GM12878 (cell line): ENCODE measurements around the gene ABL2. TPM values are rescaled to one million over a fixed set of nuclear protein-coding genes. Genes with fewer than 3 reads are reported as not detected.

ENCODE experiments used
- ATAC-seq: fragments of 200-7000 bp; cut with Tn5 transposase; 3 replicates; pipeline ENCODE4 v1.9.1; 2020; ENCODE audit warnings: mild to moderate bottlenecking, moderate library complexity
- BruUV-seq: library from RNA; stranded (reverse); fragments of 400-500 nt; replicated peaks from 2 replicates; lab custom pipeline; 2021; lab: Mats Ljungman, UMichigan
- CTCF ChIA-PET: fragments of 300-600 bp; sonication (Branson Sonifier 250); formaldehyde crosslinking; extraction: SDS; loops from one replicate; lab custom pipeline; 2021; ENCODE audit warnings: inconsistent platforms; lab: Yijun Ruan, JAX
- POLR2A ChIA-PET: fragments of 350-600 bp; formaldehyde crosslinking; extraction: SDS; loops from one replicate; lab custom pipeline; 2021; ENCODE audit warnings: inconsistent platforms; lab: Charles Lee
- RAD21 ChIA-PET: fragments of 300-600 bp; sonication (Branson Sonifier 250); formaldehyde crosslinking; loops from one replicate; lab custom pipeline; 2023; ENCODE audit warnings: antibody characterized with exemption; ENCODE audit not compliant: unreplicated experiment; lab: Charles Lee
- SMC1A ChIA-PET: fragments of 300-600 bp; sonication (Branson Sonifier 250); formaldehyde crosslinking; loops from one replicate; lab custom pipeline; 2023; ENCODE audit not compliant: unreplicated experiment, uncharacterized antibody; lab: Charles Lee
- DNase-seq: peaks from one replicate; pipeline ENCODE4 v3.0.0-alpha.2; 2011; ENCODE audit warnings: low read depth, low spot score
- FAIRE-seq: peaks from 3 replicates; lab custom pipeline; 2011; peaks lifted over from hg19 to GRCh38; lab: Jason Lieb, UNC
- H2AFZ ChIP-seq: 2 replicates; pipeline ENCODE4 v1.6.0; 2011; ENCODE audit warnings: low read depth, low read length, control low read depth; ENCODE audit not compliant: control insufficient read depth
- H3K27ac ChIP-seq: 2 replicates; pipeline ENCODE4 v1.5.1; 2011; ENCODE audit warnings: control low read depth; ENCODE audit not compliant: control insufficient read depth, insufficient read depth
- H3K27me3 ChIP-seq, 2 experiments: replicated peaks in 1 of 2; 2 replicates each; pipeline versions ENCODE4 v1.6.0 to v1.6.1; 2011; ENCODE audit warnings: low read length in 1 of 2; ENCODE audit not compliant: control insufficient read depth in 2 of 2, insufficient read depth in 2 of 2
- H3K36me3 ChIP-seq, 2 experiments: 2 replicates each; pipeline ENCODE4 v1.5.1; 2011; ENCODE audit warnings: low read length in 1 of 2; ENCODE audit not compliant: control insufficient read depth in 2 of 2, insufficient read depth in 2 of 2
- H3K4me1 ChIP-seq: 2 replicates; pipeline ENCODE4 v1.6.1; 2011; ENCODE audit warnings: mild to moderate bottlenecking, low read length, moderate library complexity, mixed read lengths; ENCODE audit not compliant: control insufficient read depth, insufficient read depth
- H3K4me2 ChIP-seq: 2 replicates; pipeline ENCODE4 v1.6.0; 2011; ENCODE audit warnings: control low read depth; ENCODE audit not compliant: control insufficient read depth, insufficient read depth
- H3K4me3 ChIP-seq: fragments of 200-600 bp; sonication (generic); 2 replicates; pipeline ENCODE4 v1.5.1; 2016
- H3K79me2 ChIP-seq: 2 replicates; pipeline ENCODE4 v1.6.0; 2011; ENCODE audit warnings: low read length; ENCODE audit not compliant: control insufficient read depth, insufficient read depth
- H3K9ac ChIP-seq: 2 replicates; pipeline ENCODE4 v1.8.0; 2011; ENCODE audit warnings: low read length, control low read depth, mixed read lengths; ENCODE audit not compliant: control insufficient read depth, insufficient read depth
- H3K9me3 ChIP-seq: replicated peaks from 3 replicates; pipeline ENCODE4 v1.5.1; 2011; ENCODE audit warnings: mild to moderate bottlenecking, low read length; ENCODE audit not compliant: control insufficient read depth, insufficient read depth
- H4K20me1 ChIP-seq: 2 replicates; pipeline ENCODE4 v1.6.0; 2011; ENCODE audit not compliant: control insufficient read depth, insufficient read depth
- EED ChIP-seq: sonication (generic); IDR thresholded peaks from 2 replicates; pipeline ENCODE4 v1.6.1; 2016; ENCODE audit warnings: antibody characterized with exemption, low read depth
- GATAD2B ChIP-seq: fragments of 450-650 bp; conservative IDR thresholded peaks from 2 replicates; pipeline ENCODE4 v1.6.1; 2017; ENCODE audit warnings: low read depth, mild to moderate bottlenecking, moderate library complexity
- RUNX3 ChIP-seq: IDR thresholded peaks from 2 replicates; pipeline ENCODE4 v1.6.1; 2012; ENCODE audit warnings: low read length, inconsistent platforms
- SPI1 ChIP-seq: IDR thresholded peaks from 2 replicates; pipeline ENCODE4 v1.6.1; 2011; ENCODE audit warnings: low read depth, mild to moderate bottlenecking, low read length, moderate library complexity, borderline replicate concordance; ENCODE audit not compliant: insufficient read depth
- TARDBP ChIP-seq: IDR thresholded peaks from 2 replicates; pipeline ENCODE4 v1.6.1; 2016; ENCODE audit warnings: borderline replicate concordance
- WGBS: methylation state at CpG from one replicate; pipeline ENCODE4 v1.1.6; 2016; ENCODE audit warnings: low lambda C conversion rate; ENCODE audit not compliant: insufficient replicate concordance, insufficient coverage; ENCODE audit errors: missing lambda C conversion rate; 5-methylcytosine and 5-hydroxymethylcytosine counted together
- in situ Hi-C: fragments of 300-500 bp; cut with MboI; formaldehyde crosslinking; loops from 9 replicates; pipeline ENCODE4 v1.14.3; 2018; ENCODE audit warnings: mixed read lengths
- intact Hi-C: fragments of 100-400 bp; cut with micrococcal nuclease; formaldehyde crosslinking; loops from one replicate; pipeline ENCODE4 v1.14.2; 2022; ENCODE audit not compliant: unreplicated experiment
- polyA plus RNA-seq, 11 experiments: library from polyadenylated mRNA; depleted of rRNA in 4 of 11; unstranded in 6 of 11; stranded (reverse) in 5 of 11; fragments of >200 nt; fragmentation: Nextera tagmentation in 4 of 11; fragmentation: Illumina TruSeq in 1 of 11; extraction: Ambion mirVana in 4 of 11; extraction: Trizol in 1 of 11; gene quantifications; 1 replicate in 1 of 11; 2 replicates in 10 of 11; pipeline versions ENCODE4 v1.2.1 to v1.2.3, GENCODE V29; 2011 to 2016; ENCODE audit warnings: inconsistent platforms in 2 of 11, missing spikeins in 2 of 11, low read depth in 1 of 11
- total RNA-seq, 4 experiments: library from RNA; depleted of rRNA in 3 of 4; stranded (reverse); fragments of >200 nt in 3 of 4; fragmentation: Illumina TruSeq in 1 of 4; extraction: Trizol in 1 of 4; gene quantifications; 2 replicates each; pipeline versions ENCODE4 v1.2.1 to v1.2.3, GENCODE V29; 2013 to 2021
- TF ChIP-seq, protein P1 (sequence below): IDR thresholded peaks from 2 replicates; pipeline ENCODE4 v1.6.1; 2012; ENCODE audit warnings: low read depth, low read length, improper control_type of control experiment
- TF ChIP-seq, protein P2 (sequence below): fragments of 450-650 bp; IDR thresholded peaks from 2 replicates; pipeline ENCODE4 v1.6.1; 2016; ENCODE audit warnings: mild to moderate bottlenecking

Gene ABL2
- total and polyA plus RNA-seq, 10 of the 15 experiments (the other 5 are each of a cell fraction or from before 2014, with no cell fraction given) = 0.57 to 9.4 (median 3.6) TPM

- H3K9me3 ChIP-seq = no peaks in the 10 kb centered on the region
- ChIA-PET RAD21 (interaction anchor here (1.0 kb wide), 2 partner anchors 73 to 114 kb away, joined by 4 read pairs; no protein-coding TSS in a partner anchor), CTCF (interaction anchor here (0.8 to 4.4 kb wide), 4 partner anchors 68 to 808 kb away, joined by 3 to 30 read pairs (median 8); no protein-coding TSS in a partner anchor), SMC1A (interaction anchor here (0.8 to 2.1 kb wide), 4 partner anchors 62 to 114 kb away, joined by 3 to 8 read pairs (median 3); no protein-coding TSS in a partner anchor), POLR2A (no interaction called here)
- DNase-seq (no peak), FAIRE-seq (no peak), ATAC-seq (no peak)
- intact Hi-C loops = loop anchor here (2.0 kb wide), 1 partner anchor 113 kb away; no protein-coding TSS in a partner anchor
- BruUV-seq = no TSS peak
- H2AFZ ChIP-seq = no peak overlapping the region
- H3K36me3 ChIP-seq = no peaks in the 10 kb centered on the region; a peak in 1 of 4 replicates
- no peak overlapping the region for H3K9ac ChIP-seq
- H3K79me2 ChIP-seq = no peaks in the 10 kb centered on the region
- 73% methylated on average over 2 of the region's 2 CpGs for WGBS
- H3K27ac ChIP-seq = no peak overlapping the region
- no peaks in the 10 kb centered on the region for H3K27me3 ChIP-seq
- H3K4me2 ChIP-seq = no peak overlapping the region
- TF ChIP-seq TARDBP (no peak), GATAD2B (no peak)
- TF ChIP-seq, protein P1, sequence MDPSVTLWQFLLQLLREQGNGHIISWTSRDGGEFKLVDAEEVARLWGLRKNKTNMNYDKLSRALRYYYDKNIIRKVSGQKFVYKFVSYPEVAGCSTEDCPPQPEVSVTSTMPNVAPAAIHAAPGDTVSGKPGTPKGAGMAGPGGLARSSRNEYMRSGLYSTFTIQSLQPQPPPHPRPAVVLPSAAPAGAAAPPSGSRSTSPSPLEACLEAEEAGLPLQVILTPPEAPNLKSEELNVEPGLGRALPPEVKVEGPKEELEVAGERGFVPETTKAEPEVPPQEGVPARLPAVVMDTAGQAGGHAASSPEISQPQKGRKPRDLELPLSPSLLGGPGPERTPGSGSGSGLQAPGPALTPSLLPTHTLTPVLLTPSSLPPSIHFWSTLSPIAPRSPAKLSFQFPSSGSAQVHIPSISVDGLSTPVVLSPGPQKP = no peak
- H3K4me1 ChIP-seq = peaks cover 4% of the 10 kb centered on the region; the same call in 1 of the 2 replicates
- H3K4me3 ChIP-seq = no peak overlapping the region
- in situ Hi-C loops = no loop called here
- H4K20me1 ChIP-seq = no peaks in the 10 kb centered on the region
These were observed 35.4 kb downstream of the ABL2 start for GRCh38 chr1:179194068-179194537.

DNA sequence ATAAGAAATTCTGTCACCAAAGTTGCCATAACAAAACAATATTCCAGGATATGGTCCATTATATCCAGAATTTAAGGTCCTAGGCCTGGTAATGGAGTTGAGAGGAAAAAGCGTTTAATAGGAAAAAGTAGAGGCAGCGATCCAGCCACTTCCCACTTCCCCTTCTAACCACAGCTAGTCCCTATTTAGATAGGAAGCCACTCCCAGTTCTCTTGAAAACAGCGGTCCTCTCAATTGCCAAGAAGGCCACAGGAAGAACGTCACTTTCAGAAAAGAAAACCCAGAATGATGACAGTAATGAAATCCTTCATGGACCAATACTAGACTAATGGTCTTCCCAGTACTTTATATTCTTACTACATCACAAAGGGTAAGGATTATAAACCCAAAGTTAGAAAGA is 38.6 kb downstream of the ABL2 start:
- Histone ChIP-seq H4K20me1 (no peaks in the 10 kb centered on the region), H3K4me2 (peak overlapping the region; percentile 32; the same call in 1 of the 2 replicates), H3K27me3 (no peaks in the 10 kb centered on the region), H3K9me3 (no peaks in the 10 kb centered on the region)
- SMC1A ChIA-PET = interaction anchor here (1.3 to 1.5 kb wide), 2 partner anchors 8 to 69 kb away, joined by 3 to 4 read pairs; no protein-coding TSS in a partner anchor
- intact Hi-C loops = no loop called here
- no peak; the same call in 2 of the 3 replicates for ATAC-seq
- in situ Hi-C loops = no loop called here
- TF ChIP-seq RUNX3 (peak; percentile 56), EED (peak; percentile 34; the same call in 1 of the 2 replicates), SPI1 (peak; percentile 11; the same call in 1 of the 2 replicates)
- TF ChIP-seq, protein P2, sequence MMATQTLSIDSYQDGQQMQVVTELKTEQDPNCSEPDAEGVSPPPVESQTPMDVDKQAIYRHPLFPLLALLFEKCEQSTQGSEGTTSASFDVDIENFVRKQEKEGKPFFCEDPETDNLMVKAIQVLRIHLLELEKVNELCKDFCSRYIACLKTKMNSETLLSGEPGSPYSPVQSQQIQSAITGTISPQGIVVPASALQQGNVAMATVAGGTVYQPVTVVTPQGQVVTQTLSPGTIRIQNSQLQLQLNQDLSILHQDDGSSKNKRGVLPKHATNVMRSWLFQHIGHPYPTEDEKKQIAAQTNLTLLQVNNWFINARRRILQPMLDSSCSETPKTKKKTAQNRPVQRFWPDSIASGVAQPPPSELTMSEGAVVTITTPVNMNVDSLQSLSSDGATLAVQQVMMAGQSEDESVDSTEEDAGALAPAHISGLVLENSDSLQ = no peak
- TF ChIP-seq, all 136 proteins: peak for 3
- Histone ChIP-seq H2AFZ (no peak overlapping the region), H3K79me2 (no peaks in the 10 kb centered on the region), H3K9ac (no peak overlapping the region), H3K36me3 (no peaks in the 10 kb centered on the region; a peak in 1 of 4 replicates), H3K27ac (no peak overlapping the region), H3K4me1 (peaks cover 4% of the 10 kb centered on the region; the same call in 1 of the 2 replicates), H3K4me3 (no peak overlapping the region)
- DNase-seq (no peak), FAIRE-seq (no peak)
- ChIA-PET CTCF (no interaction called here), RAD21 (no interaction called here), POLR2A (no interaction called here)
- no TSS peak for BruUV-seq
- WGBS = 61% methylated on average over 4 of the region's 4 CpGs
